Astrocyte of the cerebellum (primary cell): Measurements from ENCODE around the gene SHMT2.

ENCODE experiments used
- DNase-seq: peaks from one replicate; pipeline ENCODE4 v3.0.0-alpha.2; 2011; ENCODE audit warnings: low read depth
- H3K4me3 ChIP-seq: 2 replicates; pipeline ENCODE4 v1.5.1; 2011; ENCODE audit warnings: mild to moderate bottlenecking, low read depth, low read length, moderate library complexity
- CTCF ChIP-seq: IDR thresholded peaks from 2 replicates; pipeline ENCODE4 v1.5.1; 2012; ENCODE audit warnings: low read length, low read depth, moderate library complexity, mild to moderate bottlenecking; ENCODE audit errors: missing control alignments
- in situ Hi-C: cut with HindIII; loops from 2 replicates; pipeline ENCODE4 v1.10.0; 2017; ENCODE audit warnings: low sequenced_read_pairs

The SHMT2 gene

GRCh38 chr12:57183939-57184725, 45.4 kb upstream of the SHMT2 start:
- no peak overlapping the region for H3K4me3 ChIP-seq
- TF ChIP-seq CTCF, result no peak
- DNase-seq, result no peak
- in situ Hi-C loops, result loop anchor here (10.0 kb wide), 1 partner anchor 51 kb away; a partner anchor contains a TSS

GRCh38 chr12:57185403-57185802, 44.1 kb upstream of the SHMT2 start:
- in situ Hi-C loops, result loop anchor here (10.0 kb wide), 1 partner anchor 49 kb away; a partner anchor contains a TSS
- no peak for TF ChIP-seq CTCF
- DNase-seq, result no peak
- no peak overlapping the region for H3K4me3 ChIP-seq

- H3K4me3 ChIP-seq, result no peak overlapping the region
- TF ChIP-seq CTCF, result no peak
- in situ Hi-C loops, result loop anchor here (10.0 kb wide), 1 partner anchor 49 kb away; a partner anchor contains a TSS
Observed at GRCh38 chr12:57185906-57186508, 43.5 kb upstream of the SHMT2 start.

GRCh38 chr12:57187222-57188089, 42.1 kb upstream of the SHMT2 start:
- no peak for TF ChIP-seq CTCF
- no peak for DNase-seq
- in situ Hi-C loops, result loop anchor here (10.0 kb wide), 1 partner anchor 47 kb away; a partner anchor contains a TSS
- H3K4me3 ChIP-seq, result no peak overlapping the region

More at GRCh38 chr12:57185906-57186508, 43.5 kb upstream of the SHMT2 start:
- no peak for DNase-seq

- in situ Hi-C loops, result loop anchor here (10.0 kb wide), 1 partner anchor 47 kb away; a partner anchor contains a TSS
- no peak overlapping the region for H3K4me3 ChIP-seq
- no peak for TF ChIP-seq CTCF
- DNase-seq, result no peak
Observed at GRCh38 chr12:57188090-57188425, 41.5 kb upstream of the SHMT2 start.

GRCh38 chr12:57190037-57190436, 39.5 kb upstream of the SHMT2 start:
- no peak for TF ChIP-seq CTCF
- in situ Hi-C loops, result no loop called here
- DNase-seq, result no peak
- H3K4me3 ChIP-seq, result no peak overlapping the region
